Neural crest cell (in vitro differentiated cells): ENCODE measurements around the gene ASF1A. TPM values are rescaled to one million over a fixed set of nuclear protein-coding genes. Genes with fewer than 3 reads are reported as not detected.

ENCODE experiments used
- DNase-seq: peaks from one replicate; pipeline ENCODE4 v3.0.0; 2021; ENCODE audit warnings: low read depth, mixed read lengths, low spot score
- H3K27ac Mint-ChIP-seq: one replicate; pipeline ENCODE4 v1.8.0; 2021; ENCODE audit warnings: mild to moderate bottlenecking, mixed read lengths; ENCODE audit not compliant: unreplicated experiment
- H3K27me3 Mint-ChIP-seq: 2 replicates; pipeline ENCODE4 v1.8.0; 2021; ENCODE audit warnings: low read depth, mild to moderate bottlenecking, mixed read lengths
- H3K36me3 Mint-ChIP-seq: 2 replicates; pipeline ENCODE4 v1.8.0; 2021; ENCODE audit warnings: low read depth, mild to moderate bottlenecking, mixed read lengths
- H3K4me1 Mint-ChIP-seq: 2 replicates; pipeline ENCODE4 v1.8.0; 2021; ENCODE audit warnings: mixed read lengths
- H3K4me3 Mint-ChIP-seq: one replicate; pipeline ENCODE4 v1.8.0; 2021; ENCODE audit warnings: mild to moderate bottlenecking, mixed read lengths
- H3K9me3 Mint-ChIP-seq: 2 replicates; pipeline ENCODE4 v1.8.0; 2021; ENCODE audit warnings: mixed read lengths
- CTCF ChIP-seq: fragments of 200-600 bp; sonication (generic); conservative IDR thresholded peaks from 2 replicates; pipeline ENCODE4 v1.5.0; 2021; ENCODE audit warnings: antibody characterized with exemption, mild to moderate bottlenecking
- total RNA-seq: library from RNA; stranded (reverse); gene quantifications from 2 replicates; pipeline ENCODE4 v1.2.1, GENCODE V29; 2021

Gene ASF1A
- total RNA-seq, 1 donor from 2014 or later, result 39.6 TPM

GRCh38 chr6:118896339-118897136, 2.6 kb downstream of the ASF1A start:
- Mint-ChIP-seq H3K36me3 (peaks cover 11% of the 10 kb centered on the region), H3K4me3 (peak overlapping the region; percentile 90), H3K27ac (peak overlapping the region; percentile 93), H3K4me1 (peaks cover 58% of the 10 kb centered on the region), H3K9me3 (no peaks in the 10 kb centered on the region), H3K27me3 (peaks cover 4% of the 10 kb centered on the region)
- DNase-seq, result no peak
- peak; percentile 71 for TF ChIP-seq CTCF

GRCh38 chr6:118897386-118897785, 3.4 kb downstream of the ASF1A start:
- H3K27ac Mint-ChIP-seq, result no peak overlapping the region

GRCh38 chr6:118899948-118900347, 6.0 kb downstream of the ASF1A start:
- Mint-ChIP-seq H3K27me3 (no peaks in the 10 kb centered on the region), H3K4me3 (no peak overlapping the region), H3K9me3 (no peaks in the 10 kb centered on the region), H3K36me3 (peaks cover 11% of the 10 kb centered on the region), H3K27ac (no peak overlapping the region), H3K4me1 (peaks cover 41% of the 10 kb centered on the region)
- no peak for DNase-seq
- no peak for TF ChIP-seq CTCF

More at GRCh38 chr6:118897386-118897785, 3.4 kb downstream of the ASF1A start:
- no peak for TF ChIP-seq CTCF
- no peaks in the 10 kb centered on the region for H3K9me3 Mint-ChIP-seq
- H3K36me3 Mint-ChIP-seq, result peaks cover 11% of the 10 kb centered on the region
- H3K27me3 Mint-ChIP-seq, result peaks cover 4% of the 10 kb centered on the region
- peak overlapping the region; percentile 73 for H3K4me3 Mint-ChIP-seq
- peaks cover 54% of the 10 kb centered on the region for H3K4me1 Mint-ChIP-seq
- no peak for DNase-seq

- Mint-ChIP-seq H3K9me3 (no peaks in the 10 kb centered on the region), H3K27ac (no peak overlapping the region), H3K4me3 (no peak overlapping the region), H3K27me3 (no peaks in the 10 kb centered on the region), H3K4me1 (peaks cover 30% of the 10 kb centered on the region), H3K36me3 (peaks cover 17% of the 10 kb centered on the region)
- DNase-seq, result no peak
- no peak for TF ChIP-seq CTCF
Observed at GRCh38 chr6:118902726-118903125, 8.8 kb downstream of the ASF1A start.

GRCh38 chr6:118903138-118903537, 9.2 kb downstream of the ASF1A start:
- Mint-ChIP-seq H3K9me3 (no peaks in the 10 kb centered on the region), H3K27ac (no peak overlapping the region), H3K4me3 (no peak overlapping the region), H3K27me3 (no peaks in the 10 kb centered on the region), H3K36me3 (peaks cover 21% of the 10 kb centered on the region), H3K4me1 (peaks cover 27% of the 10 kb centered on the region)
- no peak for DNase-seq
- no peak for TF ChIP-seq CTCF
